Gastrocnemius medialis (tissue), 4 donors: ENCODE results near the gene COASY. TPM values are rescaled to one million over a fixed set of nuclear protein-coding genes. Genes with fewer than 3 reads are reported as not detected.

Source experiments
- ATAC-seq, 2 donors: fragments of 150-250 bp; one replicate each; pipeline ENCODE4 v1.9.1; 2016
- DNase-seq, 2 donors: peaks; one replicate each; pipeline ENCODE4 v3.0.0-alpha.2; 2019
- H3K27ac ChIP-seq, 4 donors: fragments of 200-600 bp; sonication (generic); 1 replicate in 1 of 4; 2 replicates in 3 of 4; pipeline ENCODE4 v1.5.1; 2016 to 2018; ENCODE audit warnings: mild to moderate bottlenecking in 2 of 4, moderate library complexity in 1 of 4
- H3K27me3 ChIP-seq, 3 donors: fragments of 200-600 bp; sonication (generic) in 2 of 3; 1 replicate in 1 of 3; 2 replicates in 2 of 3; pipeline versions ENCODE4 v1.5.1 to v1.6.0; 2016 to 2019; ENCODE audit warnings: mild to moderate bottlenecking in 1 of 3, moderate library complexity in 1 of 3
- H3K36me3 ChIP-seq, 2 donors: fragments of 200-600 bp; sonication (generic) in 1 of 2; one replicate each; pipeline ENCODE4 v1.5.1; 2017 to 2018
- H3K4me1 ChIP-seq, 2 donors: fragments of 200-600 bp; sonication (generic) in 1 of 2; one replicate each; pipeline ENCODE4 v1.5.1; 2016 to 2017; ENCODE audit warnings: mild to moderate bottlenecking in 2 of 2
- H3K4me3 ChIP-seq, 4 donors: fragments of 200-600 bp; sonication (generic) in 3 of 4; 1 replicate in 1 of 4; 2 replicates in 3 of 4; pipeline ENCODE4 v1.5.1; 2016 to 2019; ENCODE audit warnings: mild to moderate bottlenecking in 2 of 4
- H3K9me3 ChIP-seq, 3 donors: fragments of 200-600 bp; sonication (generic) in 2 of 3; 1 replicate in 1 of 3; 2 replicates in 2 of 3; pipeline ENCODE4 v1.5.1; 2016 to 2019
- CTCF ChIP-seq, 5 experiments: fragments of 450-650 bp in 3 of 5; fragments of 200-600 bp in 2 of 5; sonication (generic) in 2 of 5; IDR thresholded peaks in 4 of 5; conservative IDR thresholded peaks in 1 of 5; 1 replicate in 4 of 5; 2 replicates in 1 of 5; pipeline ENCODE4 v1.5.1; 2016 to 2019; ENCODE audit warnings: antibody characterized with exemption in 5 of 5, mild to moderate bottlenecking in 3 of 5, moderate library complexity in 3 of 5
- POLR2A ChIP-seq, 2 donors: fragments of 450-650 bp; IDR thresholded peaks; one replicate each; pipeline ENCODE4 v1.6.1; 2017; ENCODE audit warnings: antibody characterized with exemption in 2 of 2, mild to moderate bottlenecking in 2 of 2, moderate library complexity in 2 of 2
- in situ Hi-C, 4 donors: fragments of 200-750 bp; cut with MboI; loops; one replicate each; pipeline versions ENCODE4 v1.15.0 to v1.8.0; 2017; ENCODE audit warnings: low sequenced_read_pairs in 4 of 4
- intact Hi-C: fragments of 100-400 bp; cut with DNase I; formaldehyde crosslinking; loops from one replicate; pipeline ENCODE4 v1.15.1; 2023; ENCODE audit warnings: low total_unique reads
- total RNA-seq, 4 donors: library from RNA; depleted of rRNA; stranded (reverse); fragments of >200 nt; gene quantifications; one replicate each; pipeline versions ENCODE4 v1.1.0 to v1.2.3, GENCODE V29; 2016

Gene COASY
- total RNA-seq, 4 donors from 2014 or later = 22.4 to 39.9 (median 27.5) TPM

- ATAC-seq (no peak), DNase-seq (no peak)
- in situ Hi-C loops (loop anchor here in 1 of 4 donors (10.0 kb wide), 1 partner anchor 107 kb away; no protein-coding TSS in a partner anchor), intact Hi-C loops (no loop called here)
- Histone ChIP-seq H3K27ac (peak overlapping the region; percentile 77 to 89 (median 86)), H3K9me3 (no peaks in the 10 kb centered on the region), H3K4me3 (no peak overlapping the region), H3K27me3 (no peaks in the 10 kb centered on the region), H3K4me1 (peaks cover 78 to 82% of the 10 kb centered on the region in 2 donors), H3K36me3 (peaks cover 0 to 22% of the 10 kb centered on the region in 2 donors)
- TF ChIP-seq POLR2A (IDR thresholded peaks at IDR 0.05) = no peak
- TF ChIP-seq CTCF (IDR thresholded peaks at IDR 0.05 in 4 of 5, conservative IDR thresholded peaks at IDR 0.05 in 1 of 5) = no peak
Observed at GRCh38 chr17:42521666-42522262, 40.2 kb upstream of the COASY start.

- TF ChIP-seq POLR2A (IDR thresholded peaks at IDR 0.05) (no peak), CTCF (IDR thresholded peaks at IDR 0.05 in 4 of 5, conservative IDR thresholded peaks at IDR 0.05 in 1 of 5) (no peak)
- ATAC-seq (no peak), DNase-seq (no peak)
- Histone ChIP-seq H3K9me3 (no peaks in the 10 kb centered on the region), H3K36me3 (peaks cover 0 to 17% of the 10 kb centered on the region in 2 donors), H3K27me3 (no peaks in the 10 kb centered on the region), H3K27ac (peak overlapping the region; percentile 77 to 89 (median 86)), H3K4me3 (no peak overlapping the region), H3K4me1 (peaks cover 78 to 81% of the 10 kb centered on the region in 2 donors)
- intact Hi-C loops (no loop called here), in situ Hi-C loops (loop anchor here in 1 of 4 donors (10.0 kb wide), 1 partner anchor 108 kb away; no protein-coding TSS in a partner anchor)
Observed at GRCh38 chr17:42522263-42522790, 39.6 kb upstream of the COASY start.

GRCh38 chr17:42522798-42523278 lies 39.1 kb upstream of the COASY start:
- in situ Hi-C loops (loop anchor here in 1 of 4 donors (10.0 kb wide), 1 partner anchor 108 kb away; no protein-coding TSS in a partner anchor), intact Hi-C loops (no loop called here)
- no peak overlapping the region for H3K4me3 ChIP-seq
- H3K27ac ChIP-seq = peak overlapping the region; percentile 77 to 89 (median 86)
- H3K27me3 ChIP-seq = no peaks in the 10 kb centered on the region
- no peaks in the 10 kb centered on the region for H3K9me3 ChIP-seq
- H3K36me3 ChIP-seq = peaks cover 0 to 17% of the 10 kb centered on the region in 2 donors
- peaks cover 76% of the 10 kb centered on the region in 2 donors for H3K4me1 ChIP-seq
- DNase-seq (no peak), ATAC-seq (no peak)
- TF ChIP-seq CTCF (IDR thresholded peaks at IDR 0.05 in 4 of 5, conservative IDR thresholded peaks at IDR 0.05 in 1 of 5) (no peak), POLR2A (IDR thresholded peaks at IDR 0.05) (no peak)

GRCh38 chr17:42525221-42525620 lies 36.7 kb upstream of the COASY start:
- ATAC-seq = no peak
- Histone ChIP-seq H3K4me1 (peaks cover 52 to 58% of the 10 kb centered on the region in 2 donors), H3K27me3 (no peaks in the 10 kb centered on the region), H3K36me3 (peaks cover 0 to 17% of the 10 kb centered on the region in 2 donors), H3K4me3 (no peak overlapping the region), H3K27ac (peak overlapping the region; percentile 77 to 89 (median 86)), H3K9me3 (no peaks in the 10 kb centered on the region)
- no peak for DNase-seq
- in situ Hi-C loops = loop anchor here in 3 of 4 donors (5.0 to 10.0 kb wide), 2 partner anchors 110 to 203 kb away; no protein-coding TSS in a partner anchor
- TF ChIP-seq POLR2A (IDR thresholded peaks at IDR 0.05) (no peak), CTCF (IDR thresholded peaks at IDR 0.05 in 4 of 5, conservative IDR thresholded peaks at IDR 0.05 in 1 of 5) (no peak)
- intact Hi-C loops = loop anchor here (5.0 kb wide), 1 partner anchor 103 kb away; the partner anchor contains the start of gene CAVIN1
